Measurements from ENCODE around the gene TRANK1. TPM values are rescaled to one million over a fixed set of nuclear protein-coding genes. Genes with fewer than 3 reads are reported as not detected.

TRANK1 gene
- total RNA-seq, 2 donors from 2014 or later, result 9.0 to 20.1 TPM

- Mint-ChIP-seq H3K4me1 (peaks cover 26% of the 10 kb centered on the region), H3K27me3 (ENCODE audit: insufficient read depth) (no peaks in the 10 kb centered on the region), H3K9me3 (peaks cover 3% of the 10 kb centered on the region), H3K27ac (no peak overlapping the region), H3K36me3 (ENCODE audit: low read depth) (no peaks in the 10 kb centered on the region), H3K4me3 (no peak overlapping the region)
- H3K4me3 ChIP-seq (ENCODE audit: low read length), result peak overlapping the region; percentile 36
- no peak overlapping the region for H3K9ac ChIP-seq (ENCODE audit: extremely low read depth, low read length, poor library complexity, severe bottlenecking)
- no peak overlapping the region for H3K27ac ChIP-seq (ENCODE audit: low read depth, low read length)
- WGBS, 2 experiments (ENCODE audit: insufficient coverage in 1 of 2, insufficient read length in 1 of 2), result 100% methylated on average over 1 of the region's 1 CpG; no CpG with 5 or more reads in 1 of the 2 experiments
- H3K9me3 ChIP-seq (ENCODE audit: control insufficient read depth, low read length), result no peaks in the 10 kb centered on the region
- no peaks in the 10 kb centered on the region for H3K27me3 ChIP-seq (ENCODE audit: control insufficient read depth, insufficient read depth, low read length, poor library complexity, severe bottlenecking)
- H3K4me1 ChIP-seq (ENCODE audit: control insufficient read depth, insufficient read depth, low read length), result peaks cover 9% of the 10 kb centered on the region
- no peak for DNase-seq
- TF ChIP-seq, protein P1, sequence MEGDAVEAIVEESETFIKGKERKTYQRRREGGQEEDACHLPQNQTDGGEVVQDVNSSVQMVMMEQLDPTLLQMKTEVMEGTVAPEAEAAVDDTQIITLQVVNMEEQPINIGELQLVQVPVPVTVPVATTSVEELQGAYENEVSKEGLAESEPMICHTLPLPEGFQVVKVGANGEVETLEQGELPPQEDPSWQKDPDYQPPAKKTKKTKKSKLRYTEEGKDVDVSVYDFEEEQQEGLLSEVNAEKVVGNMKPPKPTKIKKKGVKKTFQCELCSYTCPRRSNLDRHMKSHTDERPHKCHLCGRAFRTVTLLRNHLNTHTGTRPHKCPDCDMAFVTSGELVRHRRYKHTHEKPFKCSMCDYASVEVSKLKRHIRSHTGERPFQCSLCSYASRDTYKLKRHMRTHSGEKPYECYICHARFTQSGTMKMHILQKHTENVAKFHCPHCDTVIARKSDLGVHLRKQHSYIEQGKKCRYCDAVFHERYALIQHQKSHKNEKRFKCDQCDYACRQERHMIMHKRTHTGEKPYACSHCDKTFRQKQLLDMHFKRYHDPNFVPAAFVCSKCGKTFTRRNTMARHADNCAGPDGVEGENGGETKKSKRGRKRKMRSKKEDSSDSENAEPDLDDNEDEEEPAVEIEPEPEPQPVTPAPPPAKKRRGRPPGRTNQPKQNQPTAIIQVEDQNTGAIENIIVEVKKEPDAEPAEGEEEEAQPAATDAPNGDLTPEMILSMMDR (conservative IDR thresholded peaks at IDR 0.05), result no peak
- H3K36me3 ChIP-seq (ENCODE audit: control insufficient read depth, insufficient read depth, low read length), result no peaks in the 10 kb centered on the region
Measured at GRCh38 chr3:36973139-36973538, 28.3 kb upstream of the TRANK1 start.

DNA sequence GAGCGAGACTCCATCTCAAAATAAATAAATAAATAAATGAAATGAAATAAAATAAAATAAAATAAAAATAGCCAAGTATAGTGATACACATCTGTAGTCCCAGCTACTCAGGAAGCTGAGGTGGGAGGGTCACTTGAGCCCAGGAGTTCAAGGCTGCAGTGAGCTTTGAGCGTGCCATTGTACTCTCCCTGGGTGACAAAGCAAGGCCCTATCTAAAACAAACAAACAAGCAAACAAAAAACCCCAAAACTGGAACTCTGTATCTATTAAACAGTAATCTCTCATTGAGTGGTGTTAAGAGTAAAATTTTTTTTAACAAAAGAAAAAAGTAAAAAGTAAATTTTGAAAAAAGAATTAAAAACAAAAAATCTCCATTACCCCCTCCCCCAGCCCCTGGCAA lies 27.3 kb upstream of the TRANK1 start:
- Mint-ChIP-seq H3K27me3 (ENCODE audit: insufficient read depth) (no peaks in the 10 kb centered on the region), H3K4me3 (no peak overlapping the region), H3K36me3 (ENCODE audit: low read depth) (no peaks in the 10 kb centered on the region), H3K27ac (no peak overlapping the region), H3K9me3 (no peaks in the 10 kb centered on the region), H3K4me1 (peaks cover 30% of the 10 kb centered on the region)
- Histone ChIP-seq H3K27me3 (ENCODE audit: control insufficient read depth, insufficient read depth, low read length, poor library complexity, severe bottlenecking) (no peaks in the 10 kb centered on the region), H3K9ac (ENCODE audit: extremely low read depth, low read length, poor library complexity, severe bottlenecking) (no peak overlapping the region), H3K4me1 (ENCODE audit: control insufficient read depth, insufficient read depth, low read length) (peaks cover 12% of the 10 kb centered on the region), H3K36me3 (ENCODE audit: control insufficient read depth, insufficient read depth, low read length) (no peaks in the 10 kb centered on the region), H3K4me3 (ENCODE audit: low read length) (no peak overlapping the region), H3K27ac (ENCODE audit: low read depth, low read length) (no peak overlapping the region), H3K9me3 (ENCODE audit: control insufficient read depth, low read length) (no peaks in the 10 kb centered on the region)
- TF ChIP-seq, protein P1 (conservative IDR thresholded peaks at IDR 0.05), result no peak
- 57% methylated on average over 1 of the region's 2 CpGs; no CpG with 5 or more reads in 1 of the 2 experiments for whole genome bisulfite sequencing, 2 experiments (ENCODE audit: insufficient coverage in 1 of 2, insufficient read length in 1 of 2)
- no peak for DNase-seq

DNA sequence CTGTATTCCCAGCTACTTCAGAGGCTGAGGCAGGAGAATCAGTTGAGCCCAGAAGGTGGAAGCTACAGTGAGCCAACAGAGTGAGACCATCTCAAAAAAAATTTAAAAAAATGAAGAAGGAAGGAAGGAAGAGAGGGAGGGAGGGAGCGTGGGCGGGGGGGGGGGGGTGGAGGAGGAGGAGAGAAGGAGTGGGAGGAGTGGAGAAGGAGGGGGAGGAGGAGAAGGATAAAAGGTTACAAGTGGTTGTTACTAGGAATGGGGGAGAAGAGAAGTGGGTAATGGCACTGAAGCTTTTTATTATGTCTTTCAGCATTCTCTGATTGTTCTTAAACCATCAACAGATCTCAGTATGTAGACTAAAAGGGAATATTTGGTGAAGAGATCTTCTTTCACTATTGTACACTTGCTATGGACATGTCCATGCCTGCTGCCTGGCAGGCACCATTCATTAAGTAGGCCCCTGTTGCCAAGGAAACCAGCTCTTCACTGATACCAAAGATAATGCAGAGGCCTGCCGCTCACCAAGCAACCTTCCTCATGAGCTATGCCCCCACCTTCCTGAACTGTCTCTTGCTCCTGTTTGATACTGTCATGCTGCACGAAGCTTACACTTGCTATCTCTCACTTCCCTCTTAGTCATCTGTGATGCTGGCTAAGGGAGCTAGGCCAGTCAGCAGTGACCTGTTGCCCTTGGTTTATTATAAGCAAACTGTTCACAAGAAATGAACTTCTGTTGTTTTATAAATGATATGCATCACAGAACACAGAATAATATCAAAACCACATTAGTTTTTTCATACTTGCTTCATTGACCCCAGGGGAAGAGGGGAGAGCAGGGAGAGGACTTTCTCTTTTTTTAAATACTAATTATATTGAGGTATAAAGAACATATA lies 24.9 kb upstream of the TRANK1 start:
- Mint-ChIP-seq H3K4me1 (peaks cover 38% of the 10 kb centered on the region), H3K27me3 (ENCODE audit: insufficient read depth) (no peaks in the 10 kb centered on the region), H3K4me3 (no peak overlapping the region), H3K36me3 (ENCODE audit: low read depth) (no peaks in the 10 kb centered on the region), H3K27ac (peak overlapping the region; percentile 82), H3K9me3 (no peaks in the 10 kb centered on the region)
- TF ChIP-seq, protein P1 (conservative IDR thresholded peaks at IDR 0.05), result no peak
- H3K4me3 ChIP-seq (ENCODE audit: low read length), result no peak overlapping the region
- 35 to 47% methylated on average over 2 to 4 of the region's 4 CpGs for WGBS, 2 experiments (ENCODE audit: insufficient coverage in 1 of 2, insufficient read length in 1 of 2)
- H3K4me1 ChIP-seq (ENCODE audit: control insufficient read depth, insufficient read depth, low read length), result peaks cover 12% of the 10 kb centered on the region
- peak; percentile 75 for DNase-seq
- H3K27me3 ChIP-seq (ENCODE audit: control insufficient read depth, insufficient read depth, low read length, poor library complexity, severe bottlenecking), result no peaks in the 10 kb centered on the region
- H3K9ac ChIP-seq (ENCODE audit: extremely low read depth, low read length, poor library complexity, severe bottlenecking), result no peak overlapping the region
- H3K36me3 ChIP-seq (ENCODE audit: control insufficient read depth, insufficient read depth, low read length), result no peaks in the 10 kb centered on the region
- peak overlapping the region; percentile 64 for H3K27ac ChIP-seq (ENCODE audit: low read depth, low read length)
- no peaks in the 10 kb centered on the region for H3K9me3 ChIP-seq (ENCODE audit: control insufficient read depth, low read length)
